GM12875 (cell line): ENCODE data around the gene COX5A.

ENCODE experiments used
- H3K4me3 ChIP-seq: one replicate; pipeline ENCODE4 v1.5.1; 2011; ENCODE audit warnings: low read depth, low read length, control low read depth
- CTCF ChIP-seq: IDR thresholded peaks from 2 replicates; pipeline ENCODE4 v1.5.1; 2011; ENCODE audit warnings: low read depth, mild to moderate bottlenecking, control low read depth, inconsistent platforms, low read length, moderate library complexity, borderline replicate concordance; ENCODE audit not compliant: insufficient read depth

COX5A gene

GRCh38 chr15:74870436-74871215 lies 67.2 kb downstream of the COX5A start:
- no peak for TF ChIP-seq CTCF

More at GRCh38 chr15:74870436-74871215, 67.2 kb downstream of the COX5A start:
- peak overlapping the region; percentile 51 for H3K4me3 ChIP-seq
